Kidney epithelial cell (primary cell): ENCODE results near the gene DNAH12. TPM values are rescaled to one million over a fixed set of nuclear protein-coding genes. Genes with fewer than 3 reads are reported as not detected.

Experiments
- DNase-seq: peaks from one replicate; pipeline ENCODE4 v3.0.0-alpha.2; 2010; ENCODE audit warnings: low read depth
- H3K27me3 ChIP-seq: 2 replicates; pipeline ENCODE4 v1.6.0; 2011; ENCODE audit warnings: low read length; ENCODE audit not compliant: control insufficient read depth, insufficient read depth
- H3K36me3 ChIP-seq: 2 replicates; pipeline ENCODE4 v1.5.1; 2011; ENCODE audit warnings: low read length; ENCODE audit not compliant: control insufficient read depth, insufficient read depth
- H3K4me3 ChIP-seq: 2 replicates; pipeline ENCODE4 v1.5.1; 2011; ENCODE audit warnings: low read depth, mild to moderate bottlenecking, control low read depth, low read length
- CTCF ChIP-seq: IDR thresholded peaks from 2 replicates; pipeline ENCODE4 v1.5.1; 2011; ENCODE audit warnings: mild to moderate bottlenecking, moderate library complexity, low read length, control low read depth, inconsistent platforms; ENCODE audit not compliant: insufficient read depth, poor library complexity, severe bottlenecking
- total RNA-seq: library from RNA; depleted of rRNA; stranded (reverse); fragments of >200 nt; gene quantifications from 2 replicates; pipeline ENCODE4 v1.2.3, GENCODE V29; 2015

Gene DNAH12
- total RNA-seq, 1 donor from 2014 or later, result not detected

- no peak for TF ChIP-seq CTCF
- DNase-seq, result no peak
- Histone ChIP-seq H3K36me3 (no peaks in the 10 kb centered on the region), H3K4me3 (no peak overlapping the region), H3K27me3 (no peaks in the 10 kb centered on the region)
Measured at GRCh38 chr3:57546616-57547015, 2.5 kb upstream of the DNAH12 start.

DNA sequence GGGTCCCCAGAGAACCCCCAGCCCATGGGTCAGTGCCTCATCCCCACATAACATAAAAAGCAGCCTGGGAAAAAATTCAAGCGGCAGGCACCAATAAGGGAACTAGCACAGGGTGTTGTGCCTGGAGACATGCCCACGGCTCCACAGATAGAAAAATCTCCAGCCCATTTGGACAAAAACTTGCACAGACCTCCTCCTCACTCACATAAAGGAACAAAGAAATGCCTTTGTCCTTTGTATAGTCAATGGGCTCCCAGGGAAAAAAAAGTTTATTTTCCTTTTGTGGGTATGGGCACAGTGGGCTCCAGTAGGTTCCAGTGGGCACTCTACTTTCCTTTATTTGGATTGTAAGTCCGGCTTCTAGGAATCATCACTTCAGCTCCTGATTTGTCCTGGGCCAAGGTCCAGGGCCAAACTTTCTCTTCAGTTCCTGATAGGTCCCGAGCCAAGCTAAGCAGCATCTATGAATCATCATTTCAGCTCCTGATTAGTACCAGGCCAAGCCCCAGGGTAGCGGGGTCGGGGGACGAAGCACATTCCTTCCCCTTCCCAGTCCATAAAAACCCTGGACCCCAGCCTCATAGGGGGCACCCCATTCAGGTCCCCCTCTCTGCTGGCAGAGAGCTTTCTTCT lies 1.6 kb upstream of the DNAH12 start:
- no peak for TF ChIP-seq CTCF
- Histone ChIP-seq H3K36me3 (no peaks in the 10 kb centered on the region), H3K4me3 (no peak overlapping the region), H3K27me3 (no peaks in the 10 kb centered on the region)
- no peak for DNase-seq

DNA sequence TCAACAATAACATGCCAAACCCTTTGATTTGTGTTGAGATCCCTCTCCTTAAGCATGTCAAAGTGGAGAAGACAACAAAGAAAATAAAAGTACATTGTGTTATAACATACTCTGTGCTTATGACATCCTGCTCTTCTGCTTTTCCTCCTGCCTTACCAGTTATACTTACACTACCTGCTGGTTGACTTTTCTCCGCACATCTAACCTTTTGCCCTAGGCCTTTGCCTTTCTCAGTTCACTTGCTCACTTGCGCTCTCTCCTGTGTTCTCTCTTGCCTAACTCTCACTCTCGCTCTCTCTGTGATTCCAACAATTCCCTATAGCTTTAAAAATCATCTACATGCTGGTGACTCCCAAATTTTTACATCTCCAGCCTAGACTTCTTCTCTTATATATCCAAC lies 5.7 kb downstream of the DNAH12 start:
- Histone ChIP-seq H3K36me3 (no peaks in the 10 kb centered on the region), H3K27me3 (no peaks in the 10 kb centered on the region), H3K4me3 (no peak overlapping the region)
- DNase-seq, result no peak
- no peak for TF ChIP-seq CTCF

DNA sequence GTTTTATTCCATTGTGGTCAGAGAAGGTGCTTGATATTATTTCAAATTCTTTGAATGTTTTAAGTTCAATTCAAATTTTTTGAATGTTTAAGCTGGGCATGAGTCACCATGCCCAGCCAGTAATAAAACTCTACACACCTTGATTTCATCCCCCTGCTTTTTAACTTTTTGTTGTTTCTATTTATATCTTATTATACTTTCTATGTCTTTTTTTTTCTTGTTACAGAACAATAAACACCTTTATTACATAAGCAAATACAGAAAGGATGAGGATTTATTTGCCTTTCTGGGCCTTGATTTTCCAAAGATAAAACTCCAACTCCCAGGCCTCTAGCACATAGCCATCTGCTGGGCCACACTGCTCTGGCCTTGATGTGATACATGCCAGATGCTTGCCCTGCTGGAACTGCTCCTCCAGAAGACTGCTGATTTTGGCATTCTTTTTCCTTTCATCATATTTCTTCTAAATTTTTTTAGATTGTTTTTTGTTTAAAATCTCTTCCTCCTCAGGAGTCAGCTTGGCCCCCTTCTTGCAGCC lies 14.0 kb downstream of the DNAH12 start:
- TF ChIP-seq CTCF, result no peak
- no peaks in the 10 kb centered on the region for H3K27me3 ChIP-seq
- H3K36me3 ChIP-seq, result no peaks in the 10 kb centered on the region
- DNase-seq, result no peak
- H3K4me3 ChIP-seq, result no peak overlapping the region

GRCh38 chr3:57518276-57518915 lies 25.7 kb downstream of the DNAH12 start:
- TF ChIP-seq CTCF, result no peak
- no peak for DNase-seq
- Histone ChIP-seq H3K36me3 (no peaks in the 10 kb centered on the region), H3K4me3 (no peak overlapping the region), H3K27me3 (no peaks in the 10 kb centered on the region)
